Left hindlimb (tissue), 1 donor: ENCODE results near the gene MDH1.

ENCODE experiments used
- DNase-seq: peaks from one replicate; pipeline ENCODE4 v3.0.0-alpha.2; 2018

Gene MDH1

GRCh38 chr2:63642946-63643345 is 54.2 kb downstream of the MDH1 start:
- no peak for DNase-seq

- no peak for DNase-seq
These were observed 54.7 kb downstream of the MDH1 start for GRCh38 chr2:63643486-63643885.

DNA sequence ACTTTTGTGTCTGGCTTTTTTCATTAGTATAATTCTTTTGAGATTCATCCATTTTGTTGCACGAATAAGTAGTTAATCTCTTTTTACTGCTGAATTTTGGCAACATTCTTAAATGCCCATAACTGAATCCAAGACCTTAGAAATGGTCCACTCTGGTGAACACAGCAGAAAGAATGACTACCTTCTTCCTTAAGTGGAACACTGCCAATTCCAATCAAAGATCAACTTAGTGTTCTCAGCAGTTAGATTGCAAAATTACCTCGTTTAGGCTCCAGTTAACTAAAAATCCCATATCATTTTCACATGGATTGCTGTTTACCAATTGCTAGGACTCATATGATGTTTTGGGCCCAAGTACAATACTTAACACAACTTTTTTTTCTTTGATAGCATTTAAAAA is 59.9 kb downstream of the MDH1 start:
- no peak for DNase-seq

DNA sequence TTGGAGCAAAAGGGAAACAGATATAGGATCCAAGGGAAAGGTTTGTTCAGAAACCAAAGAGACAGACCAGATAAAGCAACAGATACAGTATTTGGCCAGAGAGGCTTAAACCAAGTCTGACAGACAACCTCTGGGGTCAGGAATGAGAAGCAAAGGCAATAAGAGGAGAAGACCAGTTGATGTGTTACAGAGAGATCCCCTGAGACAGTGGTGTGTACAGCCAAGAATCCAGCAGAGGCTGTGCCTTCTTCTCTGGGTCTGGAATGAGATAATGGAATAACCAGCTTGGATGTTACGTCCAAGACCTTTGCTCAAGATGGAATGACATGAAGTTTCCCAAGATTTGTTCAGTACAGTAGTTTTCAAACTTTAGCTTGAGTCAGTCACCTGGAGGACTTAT is 61.1 kb downstream of the MDH1 start:
- DNase-seq: no peak

GRCh38 chr2:63650756-63651155 is 62.0 kb downstream of the MDH1 start:
- DNase-seq: no peak

DNA sequence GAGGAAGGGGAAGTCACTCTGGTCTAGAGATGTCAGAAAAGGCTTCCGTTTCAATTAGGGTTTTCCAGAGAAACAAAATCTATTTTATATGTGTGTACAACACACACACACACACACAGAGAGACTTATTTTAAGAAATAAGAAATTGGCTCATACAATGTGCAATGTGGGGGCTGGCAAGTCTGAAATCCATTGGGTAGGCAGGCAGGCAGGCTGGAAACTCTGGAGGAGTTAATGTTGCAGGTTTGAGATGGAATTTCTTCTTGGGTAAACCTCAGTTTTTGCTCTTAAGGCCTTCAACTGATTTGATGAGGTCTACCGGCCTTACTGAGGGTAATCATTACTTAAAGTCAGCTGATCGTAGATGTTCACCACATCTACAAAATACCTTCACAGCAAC is 62.6 kb downstream of the MDH1 start:
- DNase-seq: no peak

DNA sequence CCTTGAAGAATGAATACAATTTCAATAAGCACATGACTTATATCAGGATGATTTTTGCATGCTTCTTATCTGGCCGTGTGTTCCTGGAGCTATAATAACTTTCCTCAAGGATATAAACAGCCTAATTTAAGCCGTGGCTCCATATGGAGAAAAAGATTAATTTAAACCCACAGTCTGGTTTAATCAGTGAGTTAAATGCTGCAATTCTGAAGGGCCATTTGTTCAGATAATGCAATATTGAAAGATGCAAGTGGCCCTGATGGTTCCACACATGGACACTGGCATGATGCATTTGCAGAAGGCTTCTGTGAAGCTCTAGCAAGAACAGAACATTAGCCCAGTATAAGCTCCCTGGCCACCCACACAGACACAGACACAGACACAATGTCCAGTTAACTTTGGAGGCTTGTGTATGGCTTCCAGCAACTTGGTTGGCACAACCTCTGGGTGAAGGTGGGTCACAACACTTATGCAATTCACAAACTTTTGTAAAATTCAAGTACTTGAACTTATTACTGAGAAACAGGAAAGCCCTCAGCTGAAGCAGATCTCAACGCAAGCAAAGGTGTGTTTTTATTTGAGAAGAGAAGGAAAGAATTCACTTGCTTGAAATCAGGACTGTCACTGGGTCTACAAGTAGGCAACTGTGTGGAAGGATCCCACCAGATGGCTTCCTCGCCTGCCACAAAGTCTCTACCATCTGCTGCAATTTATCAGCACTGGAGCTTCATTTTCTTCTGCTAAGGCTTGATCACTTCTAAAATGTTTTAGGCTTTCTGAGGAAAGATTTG is 63.3 kb downstream of the MDH1 start:
- DNase-seq: no peak

GRCh38 chr2:63652652-63652985 is 63.9 kb downstream of the MDH1 start:
- DNase-seq: no peak

GRCh38 chr2:63654959-63655358 is 66.2 kb downstream of the MDH1 start:
- no peak for DNase-seq
